KMS-11 (cell line): ENCODE measurements around the gene ATF1.

ENCODE experiments used
- H2AFZ ChIP-seq: fragments of 200-600 bp; sonication (generic); 2 replicates; pipeline ENCODE4 v1.6.1; 2016; ENCODE audit warnings: antibody characterized with exemption, mixed run types, low read depth
- H3K27ac ChIP-seq: fragments of 200-600 bp; sonication (generic); 2 replicates; pipeline ENCODE4 v1.6.1; 2016; ENCODE audit warnings: mild to moderate bottlenecking, mixed run types
- H3K27me3 ChIP-seq: fragments of 200-600 bp; sonication (generic); 2 replicates; pipeline ENCODE4 v1.6.1; 2017; ENCODE audit warnings: mild to moderate bottlenecking, low read depth, mixed run types, moderate library complexity; ENCODE audit not compliant: insufficient read depth
- H3K36me3 ChIP-seq: fragments of 200-600 bp; sonication (generic); 2 replicates; pipeline ENCODE4 v1.6.1; 2017; ENCODE audit warnings: mild to moderate bottlenecking, mixed run types; ENCODE audit not compliant: insufficient read depth
- H3K4me1 ChIP-seq: fragments of 200-600 bp; sonication (generic); 2 replicates; pipeline ENCODE4 v1.6.1; 2016; ENCODE audit warnings: mild to moderate bottlenecking, low read depth, mixed run types; ENCODE audit not compliant: poor library complexity, severe bottlenecking
- H3K4me2 ChIP-seq: fragments of 200-600 bp; sonication (generic); 2 replicates; pipeline ENCODE4 v1.7.0; 2016; ENCODE audit warnings: mild to moderate bottlenecking, mixed run types
- H3K4me3 ChIP-seq: fragments of 200-600 bp; sonication (generic); IDR thresholded peaks from 2 replicates; pipeline ENCODE4 v1.6.1; 2017; ENCODE audit warnings: low read depth, low read length, mixed read lengths; ENCODE audit not compliant: insufficient read depth
- H3K79me2 ChIP-seq: fragments of 200-600 bp; sonication (generic); 2 replicates; pipeline ENCODE4 v1.6.1; 2016; ENCODE audit warnings: low read depth, mixed run types; ENCODE audit not compliant: insufficient read depth
- H3K9ac ChIP-seq: fragments of 200-600 bp; sonication (generic); 2 replicates; pipeline ENCODE4 v1.6.1; 2016; ENCODE audit warnings: mild to moderate bottlenecking, mixed run types
- H4K20me1 ChIP-seq: fragments of 200-600 bp; sonication (generic); 2 replicates; pipeline ENCODE4 v1.6.1; 2016; ENCODE audit warnings: mild to moderate bottlenecking, mixed run types; ENCODE audit not compliant: insufficient read depth
- CTCF ChIP-seq: fragments of 200-600 bp; sonication (generic); conservative IDR thresholded peaks from 2 replicates; pipeline ENCODE4 v1.6.1; 2017; ENCODE audit warnings: low read depth, mild to moderate bottlenecking, antibody characterized with exemption, low read length, moderate library complexity, mixed read lengths

The ATF1 gene

GRCh38 chr12:50750366-50750765 lies 13.5 kb upstream of the ATF1 start:
- H3K9ac ChIP-seq: no peak overlapping the region
- H3K79me2 ChIP-seq: no peaks in the 10 kb centered on the region

GRCh38 chr12:50751948-50752721 lies 11.8 kb upstream of the ATF1 start:
- H3K9ac ChIP-seq: no peak overlapping the region
- H3K4me3 ChIP-seq: no peak overlapping the region
- H3K4me2 ChIP-seq: peak overlapping the region; percentile 3; the same call in 1 of the 2 replicates
- no peak overlapping the region for H3K27ac ChIP-seq
- H3K36me3 ChIP-seq: no peaks in the 10 kb centered on the region
- TF ChIP-seq CTCF: no peak
- H4K20me1 ChIP-seq: no peaks in the 10 kb centered on the region
- no peaks in the 10 kb centered on the region for H3K27me3 ChIP-seq
- H2AFZ ChIP-seq: no peak overlapping the region
- no peaks in the 10 kb centered on the region for H3K79me2 ChIP-seq
- peaks cover 14% of the 10 kb centered on the region for H3K4me1 ChIP-seq

More at GRCh38 chr12:50750366-50750765, 13.5 kb upstream of the ATF1 start:
- TF ChIP-seq CTCF: no peak
- Histone ChIP-seq H3K4me3 (no peak overlapping the region), H4K20me1 (no peaks in the 10 kb centered on the region), H3K36me3 (no peaks in the 10 kb centered on the region), H3K27me3 (no peaks in the 10 kb centered on the region), H3K27ac (no peak overlapping the region), H2AFZ (no peak overlapping the region), H3K4me1 (peaks cover 14% of the 10 kb centered on the region), H3K4me2 (no peak overlapping the region)

- Histone ChIP-seq H3K9ac (no peak overlapping the region), H3K36me3 (no peaks in the 10 kb centered on the region), H3K27me3 (no peaks in the 10 kb centered on the region), H3K4me2 (no peak overlapping the region), H2AFZ (no peak overlapping the region), H3K27ac (no peak overlapping the region), H4K20me1 (no peaks in the 10 kb centered on the region), H3K4me3 (no peak overlapping the region), H3K79me2 (no peaks in the 10 kb centered on the region), H3K4me1 (peaks cover 14% of the 10 kb centered on the region)
- TF ChIP-seq CTCF: no peak
These were observed 10.6 kb upstream of the ATF1 start for GRCh38 chr12:50753232-50753769.

GRCh38 chr12:50764286-50765094 lies 589 bp downstream of the ATF1 start:
- peaks cover 50% of the 10 kb centered on the region for H3K79me2 ChIP-seq

More at GRCh38 chr12:50764286-50765094, 589 bp downstream of the ATF1 start:
- no peak for TF ChIP-seq CTCF
- Histone ChIP-seq H2AFZ (peak overlapping the region; percentile 89), H3K4me3 (no peak overlapping the region), H3K27me3 (no peaks in the 10 kb centered on the region), H4K20me1 (no peaks in the 10 kb centered on the region; the same call in 1 of the 2 replicates), H3K4me1 (peaks cover 26% of the 10 kb centered on the region), H3K9ac (peak overlapping the region; percentile 93), H3K27ac (peak overlapping the region; percentile 93), H3K36me3 (no peaks in the 10 kb centered on the region), H3K4me2 (peak overlapping the region; percentile 73)
